Nephron (organoid): ENCODE measurements around the gene SAMMSON.

ENCODE experiments used
- H3K27ac Mint-ChIP-seq, 3 experiments: 2 replicates each; pipeline ENCODE4 v1.8.0; 2020; ENCODE audit warnings: mixed read lengths in 3 of 3, mild to moderate bottlenecking in 2 of 3, moderate library complexity in 1 of 3
- H3K27me3 Mint-ChIP-seq: 2 replicates; pipeline ENCODE4 v1.8.0; 2021; ENCODE audit warnings: low read depth, mild to moderate bottlenecking, moderate library complexity, mixed read lengths
- H3K36me3 Mint-ChIP-seq: 2 replicates; pipeline ENCODE4 v1.8.0; 2020; ENCODE audit warnings: low read depth, mixed read lengths
- H3K4me1 Mint-ChIP-seq: 2 replicates; pipeline ENCODE4 v1.8.0; 2020; ENCODE audit warnings: mixed read lengths
- H3K4me3 Mint-ChIP-seq, 3 experiments: 2 replicates each; pipeline ENCODE4 v1.8.0; 2020; ENCODE audit warnings: mild to moderate bottlenecking in 3 of 3, mixed read lengths in 3 of 3, moderate library complexity in 2 of 3
- H3K9me3 Mint-ChIP-seq: 2 replicates; pipeline ENCODE4 v1.8.0; 2020; ENCODE audit warnings: mixed read lengths
- CTCF ChIP-seq, 3 experiments: fragments of 200-600 bp; sonication (generic); IDR thresholded peaks; one replicate each; pipeline ENCODE4 v1.5.0; 2021; ENCODE audit warnings: antibody characterized with exemption in 3 of 3; ENCODE audit not compliant: unreplicated experiment in 3 of 3

Gene SAMMSON

GRCh38 chr3:70110066-70110465, 110.5 kb downstream of the SAMMSON start:
- Mint-ChIP-seq H3K27me3 (peaks cover 4% of the 10 kb centered on the region), H3K9me3 (peaks cover 4% of the 10 kb centered on the region), H3K27ac (no peak overlapping the region), H3K4me1 (no peaks in the 10 kb centered on the region), H3K36me3 (no peaks in the 10 kb centered on the region), H3K4me3 (no peak overlapping the region)
- TF ChIP-seq CTCF (IDR thresholded peaks at IDR 0.05; ENCODE audit: unreplicated experiment in 3 of 3): no peak

- H3K4me3 Mint-ChIP-seq: no peak overlapping the region
- no peak for TF ChIP-seq CTCF (IDR thresholded peaks at IDR 0.05; ENCODE audit: unreplicated experiment in 3 of 3)
- no peak overlapping the region for H3K27ac Mint-ChIP-seq
- H3K36me3 Mint-ChIP-seq: no peaks in the 10 kb centered on the region
- H3K27me3 Mint-ChIP-seq: peaks cover 4% of the 10 kb centered on the region
- no peaks in the 10 kb centered on the region for H3K4me1 Mint-ChIP-seq
- H3K9me3 Mint-ChIP-seq: peaks cover 4% of the 10 kb centered on the region
Measured at GRCh38 chr3:70111411-70111810, 111.9 kb downstream of the SAMMSON start.

- H3K36me3 Mint-ChIP-seq: no peaks in the 10 kb centered on the region
- H3K4me3 Mint-ChIP-seq: no peak overlapping the region
- H3K4me1 Mint-ChIP-seq: no peaks in the 10 kb centered on the region
- peaks cover 4% of the 10 kb centered on the region for H3K9me3 Mint-ChIP-seq
- no peaks in the 10 kb centered on the region for H3K27me3 Mint-ChIP-seq
- TF ChIP-seq CTCF (IDR thresholded peaks at IDR 0.05; ENCODE audit: unreplicated experiment in 3 of 3): no peak
- no peak overlapping the region for H3K27ac Mint-ChIP-seq
Measured at GRCh38 chr3:70112751-70113150, 113.2 kb downstream of the SAMMSON start.

- Mint-ChIP-seq H3K27me3 (no peaks in the 10 kb centered on the region), H3K9me3 (peaks cover 4% of the 10 kb centered on the region), H3K27ac (no peak overlapping the region), H3K4me1 (no peaks in the 10 kb centered on the region), H3K4me3 (no peak overlapping the region), H3K36me3 (no peaks in the 10 kb centered on the region)
- no peak for TF ChIP-seq CTCF (IDR thresholded peaks at IDR 0.05; ENCODE audit: unreplicated experiment in 3 of 3)
Measured at GRCh38 chr3:70114431-70114830, 114.9 kb downstream of the SAMMSON start.

- Mint-ChIP-seq H3K4me1 (no peaks in the 10 kb centered on the region), H3K36me3 (no peaks in the 10 kb centered on the region), H3K4me3 (no peak overlapping the region), H3K27me3 (no peaks in the 10 kb centered on the region), H3K27ac (no peak overlapping the region), H3K9me3 (no peaks in the 10 kb centered on the region)
- TF ChIP-seq CTCF (IDR thresholded peaks at IDR 0.05; ENCODE audit: unreplicated experiment in 3 of 3): no peak
Measured at GRCh38 chr3:70119879-70120278, 120.3 kb downstream of the SAMMSON start.
